ENCODE results near the gene ARL4D. TPM values are rescaled to one million over a fixed set of nuclear protein-coding genes. Genes with fewer than 3 reads are reported as not detected.

ARL4D gene
- total RNA-seq, 1 experiment from 2014 or later: 4.5 TPM

DNA sequence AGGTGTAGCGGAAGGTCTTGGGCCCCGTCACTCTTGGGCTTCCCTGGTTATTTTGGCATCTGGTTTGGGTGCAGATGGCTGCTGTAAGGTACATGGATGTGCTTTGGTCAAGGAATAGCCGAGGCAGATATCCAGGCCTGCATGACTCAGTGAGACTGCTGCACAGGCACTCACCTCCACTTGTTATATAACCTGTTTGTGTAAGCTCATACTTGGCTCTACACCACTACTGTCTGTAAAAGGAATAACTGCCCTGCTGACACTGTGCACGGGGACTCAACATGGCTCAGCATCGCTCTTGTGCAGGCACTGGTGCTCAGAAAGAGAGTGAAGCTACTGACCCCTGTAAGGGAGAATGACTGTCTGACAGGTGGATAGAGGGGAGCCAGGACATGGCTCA is 42.3 kb upstream of the ARL4D start:
- TF ChIP-seq, protein P1, sequence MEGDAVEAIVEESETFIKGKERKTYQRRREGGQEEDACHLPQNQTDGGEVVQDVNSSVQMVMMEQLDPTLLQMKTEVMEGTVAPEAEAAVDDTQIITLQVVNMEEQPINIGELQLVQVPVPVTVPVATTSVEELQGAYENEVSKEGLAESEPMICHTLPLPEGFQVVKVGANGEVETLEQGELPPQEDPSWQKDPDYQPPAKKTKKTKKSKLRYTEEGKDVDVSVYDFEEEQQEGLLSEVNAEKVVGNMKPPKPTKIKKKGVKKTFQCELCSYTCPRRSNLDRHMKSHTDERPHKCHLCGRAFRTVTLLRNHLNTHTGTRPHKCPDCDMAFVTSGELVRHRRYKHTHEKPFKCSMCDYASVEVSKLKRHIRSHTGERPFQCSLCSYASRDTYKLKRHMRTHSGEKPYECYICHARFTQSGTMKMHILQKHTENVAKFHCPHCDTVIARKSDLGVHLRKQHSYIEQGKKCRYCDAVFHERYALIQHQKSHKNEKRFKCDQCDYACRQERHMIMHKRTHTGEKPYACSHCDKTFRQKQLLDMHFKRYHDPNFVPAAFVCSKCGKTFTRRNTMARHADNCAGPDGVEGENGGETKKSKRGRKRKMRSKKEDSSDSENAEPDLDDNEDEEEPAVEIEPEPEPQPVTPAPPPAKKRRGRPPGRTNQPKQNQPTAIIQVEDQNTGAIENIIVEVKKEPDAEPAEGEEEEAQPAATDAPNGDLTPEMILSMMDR (IDR thresholded peaks at IDR 0.05): no peak
- TF ChIP-seq, protein P2, sequence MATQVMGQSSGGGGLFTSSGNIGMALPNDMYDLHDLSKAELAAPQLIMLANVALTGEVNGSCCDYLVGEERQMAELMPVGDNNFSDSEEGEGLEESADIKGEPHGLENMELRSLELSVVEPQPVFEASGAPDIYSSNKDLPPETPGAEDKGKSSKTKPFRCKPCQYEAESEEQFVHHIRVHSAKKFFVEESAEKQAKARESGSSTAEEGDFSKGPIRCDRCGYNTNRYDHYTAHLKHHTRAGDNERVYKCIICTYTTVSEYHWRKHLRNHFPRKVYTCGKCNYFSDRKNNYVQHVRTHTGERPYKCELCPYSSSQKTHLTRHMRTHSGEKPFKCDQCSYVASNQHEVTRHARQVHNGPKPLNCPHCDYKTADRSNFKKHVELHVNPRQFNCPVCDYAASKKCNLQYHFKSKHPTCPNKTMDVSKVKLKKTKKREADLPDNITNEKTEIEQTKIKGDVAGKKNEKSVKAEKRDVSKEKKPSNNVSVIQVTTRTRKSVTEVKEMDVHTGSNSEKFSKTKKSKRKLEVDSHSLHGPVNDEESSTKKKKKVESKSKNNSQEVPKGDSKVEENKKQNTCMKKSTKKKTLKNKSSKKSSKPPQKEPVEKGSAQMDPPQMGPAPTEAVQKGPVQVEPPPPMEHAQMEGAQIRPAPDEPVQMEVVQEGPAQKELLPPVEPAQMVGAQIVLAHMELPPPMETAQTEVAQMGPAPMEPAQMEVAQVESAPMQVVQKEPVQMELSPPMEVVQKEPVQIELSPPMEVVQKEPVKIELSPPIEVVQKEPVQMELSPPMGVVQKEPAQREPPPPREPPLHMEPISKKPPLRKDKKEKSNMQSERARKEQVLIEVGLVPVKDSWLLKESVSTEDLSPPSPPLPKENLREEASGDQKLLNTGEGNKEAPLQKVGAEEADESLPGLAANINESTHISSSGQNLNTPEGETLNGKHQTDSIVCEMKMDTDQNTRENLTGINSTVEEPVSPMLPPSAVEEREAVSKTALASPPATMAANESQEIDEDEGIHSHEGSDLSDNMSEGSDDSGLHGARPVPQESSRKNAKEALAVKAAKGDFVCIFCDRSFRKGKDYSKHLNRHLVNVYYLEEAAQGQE (IDR thresholded peaks at IDR 0.05; ENCODE audit: insufficient read depth in 1 of 2, low read depth in 2 of 2, low read length in 1 of 2): no peak
- TF ChIP-seq POLR2AphosphoS5 (IDR thresholded peaks at IDR 0.05; ENCODE audit: low read depth, low read length) (no peak), SIN3A (IDR thresholded peaks at IDR 0.05; ENCODE audit: borderline replicate concordance, insufficient read depth, low read depth, low read length) (no peak), TCF7L2 (IDR thresholded peaks at IDR 0.05; ENCODE audit: low read depth, low read length) (no peak)
- Histone ChIP-seq H3K27me3 (ENCODE audit: control insufficient read depth, insufficient read depth, low read length) (no peaks in the 10 kb centered on the region), H3K36me3 (ENCODE audit: control insufficient read depth, insufficient read depth, low read length) (no peaks in the 10 kb centered on the region), H3K9me3 (ENCODE audit: control insufficient read depth, insufficient read depth, low read depth, low read length) (no peaks in the 10 kb centered on the region), H3K27ac (ENCODE audit: low read length) (no peak overlapping the region), H3K4me3 (ENCODE audit: low read depth in 2 of 2, low read length in 2 of 2) (no peak overlapping the region), H3K4me1 (ENCODE audit: control insufficient read depth, insufficient read depth, low read length) (peaks cover 27% of the 10 kb centered on the region)
- in situ Hi-C loops (cut with HindIII; ENCODE audit: low pct_unique_long_range_greater_than_20kb, low sequenced_read_pairs): no loop called here
- ChIA-PET CTCF (no interaction called here), POLR2A (interaction anchor here (0.7 kb wide), 1 partner anchor 12 kb away, joined by 16 read pairs; no protein-coding TSS in a partner anchor)
- no peak for DNase-seq (ENCODE audit: low read depth, low spot score)
- intact Hi-C loops (cut with micrococcal nuclease; ENCODE audit: unreplicated experiment): no loop called here
- no TSS peak for BruUV-seq (replicated peaks)
- no peak for ATAC-seq

DNA sequence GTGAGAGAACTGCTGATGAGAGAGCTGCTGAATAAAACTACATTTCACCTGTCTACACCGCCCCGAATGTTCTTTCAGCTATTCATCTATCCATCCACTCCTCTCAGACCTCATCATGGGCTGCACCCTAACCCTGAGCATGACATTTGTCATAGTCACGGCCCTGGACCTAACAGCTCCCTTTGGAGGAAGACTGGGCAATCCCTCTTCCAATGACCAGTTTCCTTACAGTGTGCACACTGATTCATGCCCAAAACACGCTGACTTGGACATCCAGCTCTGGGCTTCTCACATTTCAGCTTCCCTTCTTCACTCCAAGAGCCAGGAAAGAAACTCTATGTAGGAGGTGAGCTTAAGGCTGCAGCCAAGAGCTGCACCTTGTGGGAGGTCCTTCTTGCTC is 41.8 kb upstream of the ARL4D start:
- Histone ChIP-seq H3K9me3 (ENCODE audit: control insufficient read depth, insufficient read depth, low read depth, low read length) (no peaks in the 10 kb centered on the region), H3K4me3 (ENCODE audit: low read depth in 2 of 2, low read length in 2 of 2) (no peak overlapping the region), H3K4me1 (ENCODE audit: control insufficient read depth, insufficient read depth, low read length) (peaks cover 27% of the 10 kb centered on the region), H3K27me3 (ENCODE audit: control insufficient read depth, insufficient read depth, low read length) (no peaks in the 10 kb centered on the region), H3K36me3 (ENCODE audit: control insufficient read depth, insufficient read depth, low read length) (no peaks in the 10 kb centered on the region), H3K27ac (ENCODE audit: low read length) (no peak overlapping the region)
- in situ Hi-C loops (cut with HindIII; ENCODE audit: low pct_unique_long_range_greater_than_20kb, low sequenced_read_pairs): no loop called here
- ChIA-PET POLR2A (interaction anchor here (0.7 kb wide), 1 partner anchor 11 kb away, joined by 16 read pairs; no protein-coding TSS in a partner anchor), CTCF (no interaction called here)
- intact Hi-C loops (cut with micrococcal nuclease; ENCODE audit: unreplicated experiment): no loop called here
- ATAC-seq (0 out of 2 replicates have a peak, but pooled peaks have one; percentile 13), DNase-seq (ENCODE audit: low read depth, low spot score) (no peak)
- no peak for TF ChIP-seq POLR2AphosphoS5 (IDR thresholded peaks at IDR 0.05; ENCODE audit: low read depth, low read length)
- TF ChIP-seq SIN3A (IDR thresholded peaks at IDR 0.05; ENCODE audit: borderline replicate concordance, insufficient read depth, low read depth, low read length): no peak
- TF ChIP-seq, protein P1 (IDR thresholded peaks at IDR 0.05): no peak
- no peak for TF ChIP-seq TCF7L2 (IDR thresholded peaks at IDR 0.05; ENCODE audit: low read depth, low read length)
- TF ChIP-seq, protein P2 (IDR thresholded peaks at IDR 0.05; ENCODE audit: insufficient read depth in 1 of 2, low read depth in 2 of 2, low read length in 1 of 2): no peak
- no TSS peak for BruUV-seq (replicated peaks)

Data from Panc1 (cell line).